Measurements from ENCODE around the gene KSR2.

DNA sequence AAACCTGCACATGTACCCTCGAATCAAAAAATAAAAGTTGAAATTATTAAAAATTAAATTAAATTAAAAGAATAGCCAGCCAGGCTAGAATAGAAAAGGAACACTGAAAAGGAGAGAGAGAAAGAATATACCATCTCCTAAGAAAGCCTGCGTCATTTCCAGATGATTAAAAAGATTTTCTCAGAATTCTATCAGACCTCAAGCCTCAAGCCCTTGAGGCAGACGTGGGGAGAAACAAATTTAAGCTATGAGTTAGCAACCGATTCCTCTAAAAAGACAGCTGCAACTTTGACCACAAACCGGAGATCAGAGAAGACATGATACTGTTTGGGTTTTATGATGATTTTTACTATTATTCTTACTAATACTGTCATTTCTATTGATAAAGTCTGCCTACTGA lies 138.3 kb downstream of the KSR2 start:
- TF ChIP-seq, protein P1, sequence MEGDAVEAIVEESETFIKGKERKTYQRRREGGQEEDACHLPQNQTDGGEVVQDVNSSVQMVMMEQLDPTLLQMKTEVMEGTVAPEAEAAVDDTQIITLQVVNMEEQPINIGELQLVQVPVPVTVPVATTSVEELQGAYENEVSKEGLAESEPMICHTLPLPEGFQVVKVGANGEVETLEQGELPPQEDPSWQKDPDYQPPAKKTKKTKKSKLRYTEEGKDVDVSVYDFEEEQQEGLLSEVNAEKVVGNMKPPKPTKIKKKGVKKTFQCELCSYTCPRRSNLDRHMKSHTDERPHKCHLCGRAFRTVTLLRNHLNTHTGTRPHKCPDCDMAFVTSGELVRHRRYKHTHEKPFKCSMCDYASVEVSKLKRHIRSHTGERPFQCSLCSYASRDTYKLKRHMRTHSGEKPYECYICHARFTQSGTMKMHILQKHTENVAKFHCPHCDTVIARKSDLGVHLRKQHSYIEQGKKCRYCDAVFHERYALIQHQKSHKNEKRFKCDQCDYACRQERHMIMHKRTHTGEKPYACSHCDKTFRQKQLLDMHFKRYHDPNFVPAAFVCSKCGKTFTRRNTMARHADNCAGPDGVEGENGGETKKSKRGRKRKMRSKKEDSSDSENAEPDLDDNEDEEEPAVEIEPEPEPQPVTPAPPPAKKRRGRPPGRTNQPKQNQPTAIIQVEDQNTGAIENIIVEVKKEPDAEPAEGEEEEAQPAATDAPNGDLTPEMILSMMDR (IDR thresholded peaks at IDR 0.05; ENCODE audit: low read depth, low read length): no peak
- TF ChIP-seq EZH2phosphoT487 (IDR thresholded peaks at IDR 0.05; ENCODE audit: low read depth): no peak

Data from OCI-LY3 (cell line).